HepG2 (cell line): Measurements from ENCODE around the gene ZDHHC11. TPM values are rescaled to one million over a fixed set of nuclear protein-coding genes. Genes with fewer than 3 reads are reported as not detected.
A peak's percentile ranks its signal among the peaks of the same experiment; 100 is the strongest.

ENCODE experiments used
- ATAC-seq: fragments of 200-7000 bp; cut with Tn5 transposase; 3 replicates; pipeline ENCODE4 v1.9.1; 2020; ENCODE audit warnings: mild to moderate bottlenecking, moderate library complexity
- BruUV-seq: library from RNA; stranded (reverse); fragments of 400-500 nt; replicated peaks from 2 replicates; lab custom pipeline; 2021; lab: Mats Ljungman, UMichigan
- CTCF ChIA-PET: fragments of 300-600 bp; formaldehyde crosslinking; extraction: SDS; loops from one replicate; lab custom pipeline; 2021; ENCODE audit warnings: low total read pairs, inconsistent platforms, low intra/inter-chr PET ratio; lab: Yijun Ruan, JAX
- POLR2A ChIA-PET: fragments of 350-600 bp; sonication (Branson Sonifier 250); formaldehyde crosslinking; loops from one replicate; lab custom pipeline; 2020; ENCODE audit warnings: antibody characterized with exemption, inconsistent platforms; lab: Yijun Ruan, JAX
- DNase-seq: peaks from one replicate; pipeline ENCODE4 v3.0.0-alpha.2; 2015; ENCODE audit warnings: low spot score
- FAIRE-seq: peaks from 3 replicates; lab custom pipeline; 2011; peaks lifted over from hg19 to GRCh38; lab: Jason Lieb, UNC
- H2AFZ ChIP-seq: one replicate; pipeline ENCODE4 v1.6.1; 2011; ENCODE audit warnings: low read length, inconsistent platforms
- H3K27ac ChIP-seq: fragments of 300-600 bp; 3 replicates; pipeline ENCODE4 v1.8.0; 2011; ENCODE audit warnings: mixed run types, mild to moderate bottlenecking, mixed read lengths, low read length, inconsistent platforms; ENCODE audit not compliant: insufficient read depth; ENCODE audit errors: extremely low read length
- H3K27me3 ChIP-seq, 2 experiments: fragments of 200-600 bp in 1 of 2; 2 replicates in 1 of 2; 3 replicates in 1 of 2; pipeline versions ENCODE4 v1.6.0 to v1.8.0; 2011; ENCODE audit warnings: low read length in 2 of 2, mild to moderate bottlenecking in 2 of 2, moderate library complexity in 2 of 2, inconsistent platforms in 1 of 2; ENCODE audit not compliant: insufficient read depth in 2 of 2, control insufficient read depth in 1 of 2
- H3K36me3 ChIP-seq, 2 experiments: fragments of 200-600 bp in 1 of 2; replicated peaks in 1 of 2; 2 replicates in 1 of 2; 3 replicates in 1 of 2; pipeline versions ENCODE4 v1.5.1 to v1.8.0; 2011; ENCODE audit warnings: low read length in 2 of 2, inconsistent platforms in 1 of 2; ENCODE audit not compliant: insufficient read depth in 2 of 2, control insufficient read depth in 1 of 2
- H3K4me1 ChIP-seq: 2 replicates; pipeline ENCODE4 v1.5.1; 2012; ENCODE audit warnings: low read length, inconsistent platforms; ENCODE audit not compliant: insufficient read depth
- H3K4me2 ChIP-seq: 2 replicates; pipeline ENCODE4 v1.6.0; 2011; ENCODE audit warnings: low read depth, low read length, inconsistent platforms
- H3K4me3 ChIP-seq, 3 experiments: fragments of 200-600 bp in 1 of 3; sonication (generic), shearing (Covaris generic) in 1 of 3; replicated peaks in 1 of 3; 2 replicates each; pipeline ENCODE4 v1.5.1; 2011 to 2016; ENCODE audit warnings: low read length in 3 of 3, inconsistent platforms in 2 of 3, low read depth in 2 of 3, mild to moderate bottlenecking in 2 of 3, control low read depth in 1 of 3, mixed read lengths in 1 of 3; ENCODE audit not compliant: insufficient read depth in 1 of 3
- H3K79me2 ChIP-seq: one replicate; pipeline ENCODE4 v1.6.1; 2011; ENCODE audit warnings: low read length, inconsistent platforms; ENCODE audit not compliant: insufficient read depth
- H3K9ac ChIP-seq: 2 replicates; pipeline ENCODE4 v1.6.0; 2011; ENCODE audit warnings: mild to moderate bottlenecking, low read depth, low read length, inconsistent platforms; ENCODE audit not compliant: insufficient read depth
- H3K9me3 ChIP-seq: 2 replicates; pipeline ENCODE4 v1.5.1; 2012; ENCODE audit warnings: mild to moderate bottlenecking, low read length
- H4K20me1 ChIP-seq: 2 replicates; pipeline ENCODE4 v1.6.0; 2011; ENCODE audit warnings: inconsistent platforms, mild to moderate bottlenecking, low read length, moderate library complexity; ENCODE audit not compliant: insufficient read depth
- ATF7-NPFF ChIP-seq: sonication (generic); formaldehyde crosslinking; IDR thresholded peaks from 2 replicates; pipeline ENCODE4 v1.8.1; 2023; ENCODE audit warnings: mild to moderate bottlenecking, low read depth, missing genetic modification reagents, moderate library complexity
- KDM2A ChIP-seq: sonication (generic); formaldehyde crosslinking; IDR thresholded peaks from 2 replicates; pipeline ENCODE4 v1.4.0; 2020; ENCODE audit warnings: low read depth, missing genetic modification reagents, borderline replicate concordance
- ZNF263 ChIP-seq: sonication (generic); formaldehyde crosslinking; IDR thresholded peaks from 2 replicates; pipeline ENCODE4 v1.4.0; 2020; ENCODE audit warnings: missing genetic modification reagents
- ZNF788 ChIP-seq: sonication (generic); formaldehyde crosslinking; IDR thresholded peaks from 2 replicates; pipeline ENCODE4 v1.5.0; 2020; ENCODE audit warnings: mild to moderate bottlenecking, missing genetic modification reagents, borderline replicate concordance
- WGBS: methylation state at CpG from one replicate; pipeline ENCODE4 v1.1.6; 2017; ENCODE audit warnings: low lambda C conversion rate; 5-methylcytosine and 5-hydroxymethylcytosine counted together
- in situ Hi-C: cut with HindIII; loops from 2 replicates; pipeline ENCODE4 v1.10.0; 2017; ENCODE audit warnings: low pct_unique_long_range_greater_than_20kb; ENCODE audit not compliant: extremely low pct_ligation_motif_present
- intact Hi-C: fragments of 100-400 bp; cut with micrococcal nuclease; formaldehyde crosslinking; loops from one replicate; pipeline ENCODE4 v1.10.0; 2022; ENCODE audit not compliant: unreplicated experiment
- polyA plus RNA-seq, 8 experiments: library from polyadenylated mRNA; depleted of rRNA in 3 of 8; stranded (reverse) in 7 of 8; unstranded in 1 of 8; fragments of >200 nt; fragmentation: Illumina TruSeq in 4 of 8; extraction: Trizol in 4 of 8; gene quantifications; 2 replicates each; pipeline versions ENCODE4 v1.2.1 to v1.2.3, GENCODE V29; 2011 to 2016; ENCODE audit warnings: low read depth in 4 of 8, missing spikeins in 1 of 8, mixed read lengths in 1 of 8; ENCODE audit not compliant: insufficient read depth in 1 of 8
- total RNA-seq, 5 experiments: library from RNA; depleted of rRNA; stranded (reverse); fragments of >200 nt; fragmentation: Illumina TruSeq; extraction: Trizol; gene quantifications; 2 replicates each; pipeline ENCODE4 v1.2.3, GENCODE V29; 2016; ENCODE audit warnings: low read depth in 1 of 5
- TF ChIP-seq, protein P1 (sequence below): sonication (generic); formaldehyde crosslinking; IDR thresholded peaks from 2 replicates; pipeline ENCODE4 v1.4.0; 2020; ENCODE audit warnings: missing genetic modification reagents
- TF ChIP-seq, protein P2 (sequence below): sonication (generic); formaldehyde crosslinking; IDR thresholded peaks from 2 replicates; pipeline ENCODE4 v1.4.0; 2020; ENCODE audit warnings: missing genetic modification reagents, borderline replicate concordance

Gene ZDHHC11
- total and polyA plus RNA-seq, 2 of the 13 experiments (the other 11 are each of a cell fraction or from before 2014, with no cell fraction given) = 2.1 to 4.0 TPM

- no peak overlapping the region for H3K9ac ChIP-seq
- POLR2A ChIA-PET = no interaction called here
- FAIRE-seq = no peak
- H2AFZ ChIP-seq = no peak overlapping the region
- WGBS = 4% methylated on average over 5 of the region's 5 CpGs
- TF ChIP-seq ATF7-NPFF (CRISPR knock-in tag) = no peak
- TF ChIP-seq, protein P1, sequence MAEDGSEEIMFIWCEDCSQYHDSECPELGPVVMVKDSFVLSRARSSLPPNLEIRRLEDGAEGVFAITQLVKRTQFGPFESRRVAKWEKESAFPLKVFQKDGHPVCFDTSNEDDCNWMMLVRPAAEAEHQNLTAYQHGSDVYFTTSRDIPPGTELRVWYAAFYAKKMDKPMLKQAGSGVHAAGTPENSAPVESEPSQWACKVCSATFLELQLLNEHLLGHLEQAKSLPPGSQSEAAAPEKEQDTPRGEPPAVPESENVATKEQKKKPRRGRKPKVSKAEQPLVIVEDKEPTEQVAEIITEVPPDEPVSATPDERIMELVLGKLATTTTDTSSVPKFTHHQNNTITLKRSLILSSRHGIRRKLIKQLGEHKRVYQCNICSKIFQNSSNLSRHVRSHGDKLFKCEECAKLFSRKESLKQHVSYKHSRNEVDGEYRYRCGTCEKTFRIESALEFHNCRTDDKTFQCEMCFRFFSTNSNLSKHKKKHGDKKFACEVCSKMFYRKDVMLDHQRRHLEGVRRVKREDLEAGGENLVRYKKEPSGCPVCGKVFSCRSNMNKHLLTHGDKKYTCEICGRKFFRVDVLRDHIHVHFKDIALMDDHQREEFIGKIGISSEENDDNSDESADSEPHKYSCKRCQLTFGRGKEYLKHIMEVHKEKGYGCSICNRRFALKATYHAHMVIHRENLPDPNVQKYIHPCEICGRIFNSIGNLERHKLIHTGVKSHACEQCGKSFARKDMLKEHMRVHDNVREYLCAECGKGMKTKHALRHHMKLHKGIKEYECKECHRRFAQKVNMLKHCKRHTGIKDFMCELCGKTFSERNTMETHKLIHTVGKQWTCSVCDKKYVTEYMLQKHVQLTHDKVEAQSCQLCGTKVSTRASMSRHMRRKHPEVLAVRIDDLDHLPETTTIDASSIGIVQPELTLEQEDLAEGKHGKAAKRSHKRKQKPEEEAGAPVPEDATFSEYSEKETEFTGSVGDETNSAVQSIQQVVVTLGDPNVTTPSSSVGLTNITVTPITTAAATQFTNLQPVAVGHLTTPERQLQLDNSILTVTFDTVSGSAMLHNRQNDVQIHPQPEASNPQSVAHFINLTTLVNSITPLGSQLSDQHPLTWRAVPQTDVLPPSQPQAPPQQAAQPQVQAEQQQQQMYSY (CRISPR knock-in tag) = peak; percentile 91
- H3K4me2 ChIP-seq = no peak overlapping the region
- no peak overlapping the region for H3K4me3 ChIP-seq
- DNase-seq = no peak
- H4K20me1 ChIP-seq = peaks cover 2% of the 10 kb centered on the region; the same call in 1 of the 2 replicates
- intact Hi-C loops (loop anchor here (5.0 kb wide), 1 partner anchor 40 kb away; the partner anchor contains the start of genes BRD9 and TRIP13), in situ Hi-C loops (no loop called here)
- CTCF ChIA-PET = no interaction called here
- no peak overlapping the region for H3K27ac ChIP-seq
- no peaks in the 10 kb centered on the region for H3K79me2 ChIP-seq
- no peak for ATAC-seq
- peaks cover 0 to 17% of the 10 kb centered on the region in 2 experiments; a peak in 3 of 5 replicates for H3K27me3 ChIP-seq
- no TSS peak for BruUV-seq
- no peaks in the 10 kb centered on the region for H3K9me3 ChIP-seq
- peaks cover 39% of the 10 kb centered on the region for H3K4me1 ChIP-seq
- no peaks in the 10 kb centered on the region for H3K36me3 ChIP-seq
These were observed 1.2 kb upstream of the ZDHHC11 start for GRCh38 chr5:852018-852417.

DNA sequence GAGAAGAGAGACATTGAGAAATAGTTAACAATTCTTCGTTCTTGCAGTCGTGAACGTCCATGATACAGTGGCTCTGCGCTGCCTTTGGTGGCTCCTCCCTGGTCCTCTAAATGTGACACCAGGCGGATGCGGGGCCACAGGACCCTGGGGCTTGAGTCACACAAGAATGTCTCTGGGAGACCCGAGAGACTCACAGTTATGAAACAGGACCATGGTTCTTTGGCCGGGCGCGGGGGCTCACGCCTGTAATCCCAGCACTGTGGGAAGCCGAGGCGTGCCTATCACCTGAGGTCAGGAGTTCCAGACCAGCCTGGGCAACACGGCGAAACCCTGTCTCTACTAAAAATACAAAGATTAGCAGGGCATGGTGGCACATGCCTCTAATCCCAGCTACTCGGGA is 767 bp upstream of the ZDHHC11 start:
- Histone ChIP-seq H3K36me3 (no peaks in the 10 kb centered on the region), H3K9ac (peak overlapping the region; percentile 63; the same call in 1 of the 2 replicates), H2AFZ (no peak overlapping the region), H3K27ac (no peak overlapping the region), H3K4me3 (peak overlapping the region in 1 of 3 experiments; percentile 71; a peak in 1 of 6 replicates), H4K20me1 (peaks cover 2% of the 10 kb centered on the region; the same call in 1 of the 2 replicates), H3K4me2 (peak overlapping the region; percentile 89), H3K79me2 (no peaks in the 10 kb centered on the region), H3K9me3 (no peaks in the 10 kb centered on the region), H3K27me3 (peaks cover 1 to 17% of the 10 kb centered on the region in 2 experiments; a peak in 3 of 5 replicates), H3K4me1 (peaks cover 39% of the 10 kb centered on the region)
- in situ Hi-C loops (no loop called here), intact Hi-C loops (loop anchor here (5.0 kb wide), 1 partner anchor 41 kb away; the partner anchor contains the start of genes BRD9 and TRIP13)
- CTCF ChIA-PET = no interaction called here
- FAIRE-seq = no peak
- WGBS = 25% methylated on average over 13 of the region's 16 CpGs
- POLR2A ChIA-PET = no interaction called here
- no peak for ATAC-seq
- no TSS peak for BruUV-seq
- DNase-seq = no peak
- TF ChIP-seq ZNF263 (CRISPR knock-in tag) (0 out of 2 replicates have a peak, but pooled peaks have one; percentile 27), KDM2A (CRISPR knock-in tag) (0 out of 2 replicates have a peak, but pooled peaks have one; percentile 2), ZNF788 (no peak)
- TF ChIP-seq, protein P2, sequence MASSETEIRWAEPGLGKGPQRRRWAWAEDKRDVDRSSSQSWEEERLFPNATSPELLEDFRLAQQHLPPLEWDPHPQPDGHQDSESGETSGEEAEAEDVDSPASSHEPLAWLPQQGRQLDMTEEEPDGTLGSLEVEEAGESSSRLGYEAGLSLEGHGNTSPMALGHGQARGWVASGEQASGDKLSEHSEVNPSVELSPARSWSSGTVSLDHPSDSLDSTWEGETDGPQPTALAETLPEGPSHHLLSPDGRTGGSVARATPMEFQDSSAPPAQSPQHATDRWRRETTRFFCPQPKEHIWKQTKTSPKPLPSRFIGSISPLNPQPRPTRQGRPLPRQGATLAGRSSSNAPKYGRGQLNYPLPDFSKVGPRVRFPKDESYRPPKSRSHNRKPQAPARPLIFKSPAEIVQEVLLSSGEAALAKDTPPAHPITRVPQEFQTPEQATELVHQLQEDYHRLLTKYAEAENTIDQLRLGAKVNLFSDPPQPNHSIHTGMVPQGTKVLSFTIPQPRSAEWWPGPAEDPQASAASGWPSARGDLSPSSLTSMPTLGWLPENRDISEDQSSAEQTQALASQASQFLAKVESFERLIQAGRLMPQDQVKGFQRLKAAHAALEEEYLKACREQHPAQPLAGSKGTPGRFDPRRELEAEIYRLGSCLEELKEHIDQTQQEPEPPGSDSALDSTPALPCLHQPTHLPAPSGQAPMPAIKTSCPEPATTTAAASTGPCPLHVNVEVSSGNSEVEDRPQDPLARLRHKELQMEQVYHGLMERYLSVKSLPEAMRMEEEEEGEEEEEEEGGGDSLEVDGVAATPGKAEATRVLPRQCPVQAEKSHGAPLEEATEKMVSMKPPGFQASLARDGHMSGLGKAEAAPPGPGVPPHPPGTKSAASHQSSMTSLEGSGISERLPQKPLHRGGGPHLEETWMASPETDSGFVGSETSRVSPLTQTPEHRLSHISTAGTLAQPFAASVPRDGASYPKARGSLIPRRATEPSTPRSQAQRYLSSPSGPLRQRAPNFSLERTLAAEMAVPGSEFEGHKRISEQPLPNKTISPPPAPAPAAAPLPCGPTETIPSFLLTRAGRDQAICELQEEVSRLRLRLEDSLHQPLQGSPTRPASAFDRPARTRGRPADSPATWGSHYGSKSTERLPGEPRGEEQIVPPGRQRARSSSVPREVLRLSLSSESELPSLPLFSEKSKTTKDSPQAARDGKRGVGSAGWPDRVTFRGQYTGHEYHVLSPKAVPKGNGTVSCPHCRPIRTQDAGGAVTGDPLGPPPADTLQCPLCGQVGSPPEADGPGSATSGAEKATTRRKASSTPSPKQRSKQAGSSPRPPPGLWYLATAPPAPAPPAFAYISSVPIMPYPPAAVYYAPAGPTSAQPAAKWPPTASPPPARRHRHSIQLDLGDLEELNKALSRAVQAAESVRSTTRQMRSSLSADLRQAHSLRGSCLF (CRISPR knock-in tag) = no peak
